HEK293 (cell line): ENCODE results near the gene VAPA.

Source experiments
- CTCF ChIA-PET: fragments of 350-600 bp; formaldehyde crosslinking; extraction: SDS; loops from one replicate; lab custom pipeline; 2021; ENCODE audit warnings: antibody characterized with exemption; lab: Yijun Ruan, JAX
- POLR2A ChIA-PET: fragments of 300-600 bp; formaldehyde crosslinking; extraction: SDS; loops from one replicate; lab custom pipeline; 2020; ENCODE audit warnings: antibody characterized with exemption, inconsistent platforms; lab: Yijun Ruan, JAX
- H3K27ac ChIP-seq: fragments of 200-500 bp; sonication (Bioruptor generic); 2 replicates; pipeline ENCODE4 v1.5.1; 2014; ENCODE audit warnings: low read depth, low read length, control low read depth, inconsistent platforms; ENCODE audit errors: extremely low read depth
- H3K36me3 ChIP-seq, 2 experiments: fragments of 200-500 bp in 1 of 2; sonication (Bioruptor generic) in 1 of 2; 1 replicate in 1 of 2; 2 replicates in 1 of 2; pipeline ENCODE4 v1.5.1; 2014 to 2017; ENCODE audit warnings: inconsistent platforms in 2 of 2, low read length in 2 of 2; ENCODE audit not compliant: control insufficient read depth in 2 of 2, insufficient read depth in 1 of 2
- H3K4me1 ChIP-seq: fragments of 200-500 bp; sonication (Bioruptor generic); 2 replicates; pipeline ENCODE4 v1.5.1; 2014; ENCODE audit warnings: mild to moderate bottlenecking, low read length, inconsistent platforms; ENCODE audit not compliant: control insufficient read depth, insufficient read depth
- H3K4me3 ChIP-seq: 2 replicates; pipeline ENCODE4 v1.5.1; 2011; ENCODE audit warnings: low read depth, mild to moderate bottlenecking, control low read depth, low read length, moderate library complexity
- H3K9me3 ChIP-seq: fragments of 200-500 bp; sonication (Bioruptor generic); 2 replicates; pipeline ENCODE4 v1.5.1; 2014; ENCODE audit warnings: low read depth, low read length, inconsistent platforms; ENCODE audit not compliant: control insufficient read depth, insufficient read depth
- OVOL3 ChIP-seq: fragments of 450-650 bp; formaldehyde crosslinking; IDR thresholded peaks from 2 replicates; pipeline ENCODE4 v1.5.1; 2016; ENCODE audit warnings: missing biosample characterization, missing genetic modification characterization
- PATZ1 ChIP-seq: fragments of 450-650 bp; formaldehyde crosslinking; IDR thresholded peaks from 2 replicates; pipeline ENCODE4 v1.5.1; 2016; ENCODE audit warnings: missing biosample characterization, missing genetic modification characterization
- SALL2 ChIP-seq: fragments of 450-650 bp; formaldehyde crosslinking; IDR thresholded peaks from 2 replicates; pipeline ENCODE4 v1.5.0; 2017; ENCODE audit warnings: missing biosample characterization, mild to moderate bottlenecking, missing genetic modification characterization, borderline replicate concordance
- SP7 ChIP-seq: fragments of 450-650 bp; formaldehyde crosslinking; IDR thresholded peaks from 2 replicates; pipeline ENCODE4 v1.5.1; 2016; ENCODE audit warnings: missing biosample characterization, missing genetic modification characterization
- ZNF146 ChIP-seq: fragments of 450-650 bp; formaldehyde crosslinking; IDR thresholded peaks from 2 replicates; pipeline ENCODE4 v1.5.1; 2016; ENCODE audit warnings: missing biosample characterization, missing genetic modification characterization
- ZNF223 ChIP-seq: fragments of 450-650 bp; formaldehyde crosslinking; IDR thresholded peaks from 2 replicates; pipeline ENCODE4 v1.5.1; 2016; ENCODE audit warnings: missing biosample characterization, missing genetic modification characterization
- ZNF26 ChIP-seq: fragments of 450-650 bp; formaldehyde crosslinking; IDR thresholded peaks from 2 replicates; pipeline ENCODE4 v1.5.1; 2016; ENCODE audit warnings: missing biosample characterization, missing genetic modification characterization
- ZNF280C ChIP-seq: fragments of 450-650 bp; formaldehyde crosslinking; IDR thresholded peaks from 2 replicates; pipeline ENCODE4 v1.5.1; 2016; ENCODE audit warnings: missing biosample characterization, missing genetic modification characterization
- ZNF292 ChIP-seq: fragments of 450-650 bp; formaldehyde crosslinking; IDR thresholded peaks from 2 replicates; pipeline ENCODE4 v1.5.1; 2016; ENCODE audit warnings: low read depth, missing biosample characterization, missing genetic modification characterization, borderline replicate concordance
- ZNF449 ChIP-seq: fragments of 450-650 bp; formaldehyde crosslinking; IDR thresholded peaks from 2 replicates; pipeline ENCODE4 v1.5.1; 2017; ENCODE audit warnings: missing biosample characterization, mild to moderate bottlenecking, missing genetic modification characterization, moderate library complexity
- ZNF488 ChIP-seq: fragments of 450-650 bp; formaldehyde crosslinking; IDR thresholded peaks from 2 replicates; pipeline ENCODE4 v1.5.1; 2016; ENCODE audit warnings: missing biosample characterization, missing genetic modification characterization
- ZNF501 ChIP-seq: fragments of 450-650 bp; formaldehyde crosslinking; IDR thresholded peaks from 2 replicates; pipeline ENCODE4 v1.5.1; 2016; ENCODE audit warnings: missing biosample characterization, missing genetic modification characterization
- ZNF518A ChIP-seq: fragments of 450-650 bp; formaldehyde crosslinking; conservative IDR thresholded peaks from 2 replicates; pipeline ENCODE4 v1.5.1; 2016; ENCODE audit warnings: low read depth, missing biosample characterization, missing genetic modification characterization
- ZNF571 ChIP-seq: fragments of 450-650 bp; formaldehyde crosslinking; IDR thresholded peaks from 2 replicates; pipeline ENCODE4 v1.5.0; 2017; ENCODE audit warnings: missing biosample characterization, missing genetic modification characterization
- ZNF585B ChIP-seq: fragments of 450-650 bp; formaldehyde crosslinking; IDR thresholded peaks from 2 replicates; pipeline ENCODE4 v1.5.1; 2016; ENCODE audit warnings: missing biosample characterization, missing genetic modification characterization
- ZNF645 ChIP-seq: fragments of 450-650 bp; formaldehyde crosslinking; IDR thresholded peaks from 2 replicates; pipeline ENCODE4; 2016; ENCODE audit warnings: missing biosample characterization, missing genetic modification characterization
- ZNF747 ChIP-seq: fragments of 450-650 bp; formaldehyde crosslinking; IDR thresholded peaks from 2 replicates; pipeline ENCODE4 v1.5.1; 2016; ENCODE audit warnings: missing biosample characterization, missing genetic modification characterization
- ZNF76 ChIP-seq: fragments of 450-650 bp; formaldehyde crosslinking; IDR thresholded peaks from 2 replicates; pipeline ENCODE4; 2016; ENCODE audit warnings: low read depth, missing biosample characterization, missing genetic modification characterization, borderline replicate concordance
- ZSCAN16 ChIP-seq: fragments of 450-650 bp; formaldehyde crosslinking; IDR thresholded peaks from 2 replicates; pipeline ENCODE4 v1.5.1; 2016; ENCODE audit warnings: missing biosample characterization, missing genetic modification characterization

The VAPA gene

GRCh38 chr18:9973470-9973869 is 59.7 kb downstream of the VAPA start (continued):
- TF ChIP-seq ZNF280C (tag by site-specific recombination), result no peak

- Histone ChIP-seq H3K36me3 (no peaks in the 10 kb centered on the region), H3K4me1 (no peaks in the 10 kb centered on the region), H3K27ac (no peak overlapping the region)
- POLR2A ChIA-PET, result no interaction called here
- TF ChIP-seq ZNF292 (tag by site-specific recombination) (no peak), ZNF146 (tag by site-specific recombination) (no peak), ZNF747 (tag by site-specific recombination) (no peak), OVOL3 (tag by site-specific recombination) (no peak), ZNF26 (tag by site-specific recombination) (no peak), ZNF518A (no peak), SP7 (tag by site-specific recombination) (no peak), ZNF76 (tag by site-specific recombination) (no peak), PATZ1 (tag by site-specific recombination) (no peak), ZNF585B (no peak), ZNF488 (tag by site-specific recombination) (no peak), ZNF449 (no peak), ZNF571 (tag by site-specific recombination) (no peak), ZNF645 (no peak), ZNF223 (tag by site-specific recombination) (no peak), ZNF501 (tag by site-specific recombination) (no peak), ZSCAN16 (tag by site-specific recombination) (no peak), SALL2 (no peak)
- TF ChIP-seq, all 188 proteins: peak for 0
- Histone ChIP-seq H3K4me3 (no peak overlapping the region), H3K9me3 (no peaks in the 10 kb centered on the region)
- CTCF ChIA-PET, result interaction anchor here (0.6 to 6.9 kb wide), 3 partner anchors 47 to 743 kb away, joined by 3 to 115 read pairs (median 4); no protein-coding TSS in a partner anchor
Observed at GRCh38 chr18:9974279-9974915, 60.6 kb downstream of the VAPA start.
